DOHH2 (cell line): ENCODE measurements around the gene ABHD13.

ENCODE experiments used
- H3F3A ChIP-seq: fragments of 200-600 bp; sonication (generic), shearing (Covaris generic); 2 replicates; pipeline ENCODE4 v1.6.0; 2016; ENCODE audit warnings: antibody characterized with exemption, mild to moderate bottlenecking; ENCODE audit not compliant: control insufficient read depth, insufficient read depth
- H3K27ac ChIP-seq: fragments of 200-600 bp; sonication (generic); 2 replicates; pipeline ENCODE4 v1.5.1; 2014; ENCODE audit warnings: low read depth, mild to moderate bottlenecking, low read length, moderate library complexity
- H3K27me3 ChIP-seq: fragments of 200-600 bp; sonication (generic); 2 replicates; pipeline ENCODE4 v1.6.1; 2014; ENCODE audit warnings: mild to moderate bottlenecking, low read length, mixed read lengths; ENCODE audit not compliant: control insufficient read depth
- H3K36me3 ChIP-seq: fragments of 200-600 bp; sonication (generic); 2 replicates; pipeline ENCODE4 v1.6.1; 2014; ENCODE audit warnings: mild to moderate bottlenecking, low read length, moderate library complexity, mixed read lengths; ENCODE audit not compliant: control insufficient read depth
- H3K4me1 ChIP-seq: fragments of 200-600 bp; sonication (generic); 2 replicates; pipeline ENCODE4 v1.6.1; 2014; ENCODE audit warnings: mild to moderate bottlenecking, low read length, mixed read lengths; ENCODE audit not compliant: control insufficient read depth
- H3K4me2 ChIP-seq: fragments of 200-600 bp; sonication (generic); 2 replicates; pipeline ENCODE4 v1.6.0; 2014; ENCODE audit warnings: mild to moderate bottlenecking, low read length, moderate library complexity
- H3K4me3 ChIP-seq: fragments of 200-600 bp; sonication (generic); 2 replicates; pipeline ENCODE4 v1.5.1; 2014; ENCODE audit warnings: mild to moderate bottlenecking, low read length, mixed read lengths
- H3K79me2 ChIP-seq: fragments of 200-600 bp; sonication (generic); 2 replicates; pipeline ENCODE4 v1.6.1; 2014; ENCODE audit warnings: mild to moderate bottlenecking, low read length, mixed read lengths; ENCODE audit not compliant: control insufficient read depth
- H3K9me2 ChIP-seq: fragments of 200-600 bp; sonication (generic); replicated peaks from 2 replicates; pipeline ENCODE4 v1.6.1; 2014; ENCODE audit warnings: mild to moderate bottlenecking, low read length, mixed read lengths; ENCODE audit not compliant: control insufficient read depth
- H3K9me3 ChIP-seq: fragments of 200-600 bp; sonication (generic); 2 replicates; pipeline ENCODE4 v1.6.1; 2014; ENCODE audit warnings: antibody characterized with exemption, low read length, mixed read lengths; ENCODE audit not compliant: control insufficient read depth, insufficient read depth
- H4K20me1 ChIP-seq: fragments of 200-600 bp; sonication (generic); 2 replicates; pipeline ENCODE4 v1.6.0; 2014; ENCODE audit warnings: low read depth, mild to moderate bottlenecking, antibody characterized with exemption, low read length, moderate library complexity; ENCODE audit not compliant: control insufficient read depth, insufficient read depth
- EZH2phosphoT487 ChIP-seq: fragments of 200-600 bp; sonication (generic); IDR thresholded peaks from 2 replicates; pipeline ENCODE4 v1.6.1; 2017; ENCODE audit warnings: borderline replicate concordance, mild to moderate bottlenecking, antibody characterized with exemption, low read length, moderate library complexity, mixed read lengths
- TF ChIP-seq, protein P1 (sequence below): fragments of 200-600 bp; sonication (generic); IDR thresholded peaks from one replicate; pipeline ENCODE4 v1.5.1; 2014; ENCODE audit warnings: antibody characterized with exemption, mild to moderate bottlenecking, low read depth, low read length; ENCODE audit not compliant: poor library complexity, severe bottlenecking

The ABHD13 gene

DNA sequence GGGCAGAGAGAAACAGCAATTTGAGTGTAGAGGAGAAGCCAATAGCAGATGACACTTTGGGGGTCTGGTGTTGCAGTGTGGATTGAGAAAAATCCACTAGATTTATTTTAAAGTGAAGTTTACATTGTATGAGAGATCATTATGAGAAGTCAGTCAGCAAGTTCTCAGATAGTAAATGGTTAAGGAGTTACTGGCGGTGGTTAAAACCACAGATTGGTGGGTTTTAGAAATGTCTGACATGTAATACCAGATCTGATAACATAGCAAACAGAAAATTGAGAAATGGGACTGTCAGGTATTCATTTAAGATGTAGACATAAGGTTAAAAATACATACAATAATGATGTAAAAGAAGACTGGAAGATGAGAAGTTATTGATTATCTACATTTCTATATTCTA lies 7.2 kb downstream of the ABHD13 start:
- no peaks in the 10 kb centered on the region for H3F3A ChIP-seq
- no peaks in the 10 kb centered on the region for H3K9me3 ChIP-seq
- H3K4me3 ChIP-seq, result no peak overlapping the region
- H4K20me1 ChIP-seq, result peaks cover 19% of the 10 kb centered on the region
- TF ChIP-seq EZH2phosphoT487, result no peak
- TF ChIP-seq, protein P1, sequence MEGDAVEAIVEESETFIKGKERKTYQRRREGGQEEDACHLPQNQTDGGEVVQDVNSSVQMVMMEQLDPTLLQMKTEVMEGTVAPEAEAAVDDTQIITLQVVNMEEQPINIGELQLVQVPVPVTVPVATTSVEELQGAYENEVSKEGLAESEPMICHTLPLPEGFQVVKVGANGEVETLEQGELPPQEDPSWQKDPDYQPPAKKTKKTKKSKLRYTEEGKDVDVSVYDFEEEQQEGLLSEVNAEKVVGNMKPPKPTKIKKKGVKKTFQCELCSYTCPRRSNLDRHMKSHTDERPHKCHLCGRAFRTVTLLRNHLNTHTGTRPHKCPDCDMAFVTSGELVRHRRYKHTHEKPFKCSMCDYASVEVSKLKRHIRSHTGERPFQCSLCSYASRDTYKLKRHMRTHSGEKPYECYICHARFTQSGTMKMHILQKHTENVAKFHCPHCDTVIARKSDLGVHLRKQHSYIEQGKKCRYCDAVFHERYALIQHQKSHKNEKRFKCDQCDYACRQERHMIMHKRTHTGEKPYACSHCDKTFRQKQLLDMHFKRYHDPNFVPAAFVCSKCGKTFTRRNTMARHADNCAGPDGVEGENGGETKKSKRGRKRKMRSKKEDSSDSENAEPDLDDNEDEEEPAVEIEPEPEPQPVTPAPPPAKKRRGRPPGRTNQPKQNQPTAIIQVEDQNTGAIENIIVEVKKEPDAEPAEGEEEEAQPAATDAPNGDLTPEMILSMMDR, result no peak
- H3K9me2 ChIP-seq, result no peaks in the 10 kb centered on the region
- H3K4me1 ChIP-seq, result 0 out of 2 replicates have a peak, but pooled peaks cover 9% of the 10 kb centered on the region
- H3K27me3 ChIP-seq, result no peaks in the 10 kb centered on the region
- H3K79me2 ChIP-seq, result peaks cover 84% of the 10 kb centered on the region
- peaks cover 19% of the 10 kb centered on the region for H3K36me3 ChIP-seq
- H3K4me2 ChIP-seq, result no peak overlapping the region
- no peak overlapping the region for H3K27ac ChIP-seq

- Histone ChIP-seq H3F3A (no peaks in the 10 kb centered on the region), H3K79me2 (peaks cover 81% of the 10 kb centered on the region)
These were observed 8.0 kb downstream of the ABHD13 start for GRCh38 chr13:108226184-108226583.

DNA sequence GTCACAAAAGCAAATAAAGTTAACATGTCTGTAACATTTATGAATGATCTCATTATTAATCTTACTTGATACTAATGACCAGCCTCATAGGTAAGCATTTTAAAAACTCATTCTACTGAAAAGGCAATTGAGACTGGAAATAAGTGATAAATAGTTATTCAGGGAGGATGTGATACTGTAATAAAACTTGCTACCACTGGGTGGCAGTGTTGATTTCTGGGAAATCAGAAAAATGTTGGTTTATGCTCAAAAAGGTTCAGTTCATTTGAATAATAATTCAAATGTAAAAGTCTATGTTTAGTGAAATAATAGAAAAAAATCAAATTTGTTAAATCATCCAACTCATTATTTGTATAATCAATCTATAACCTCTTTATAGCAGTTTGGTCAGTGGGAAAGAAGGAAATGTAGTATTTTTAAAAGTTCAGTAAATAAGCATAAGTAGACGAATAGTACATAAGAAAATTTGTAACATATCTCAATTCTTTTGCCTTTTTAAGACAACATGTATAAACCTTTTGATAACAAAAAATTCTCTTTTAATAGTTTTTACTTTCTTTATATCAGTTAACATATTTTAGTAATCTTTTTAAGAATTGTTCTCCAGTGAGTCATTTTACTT lies 9.6 kb downstream of the ABHD13 start:
- H3K9me3 ChIP-seq, result no peaks in the 10 kb centered on the region
- H3K4me3 ChIP-seq, result no peak overlapping the region
- H3K9me2 ChIP-seq, result no peaks in the 10 kb centered on the region
- H3K4me1 ChIP-seq, result peaks cover 17% of the 10 kb centered on the region
- peaks cover 17% of the 10 kb centered on the region for H3K36me3 ChIP-seq
- no peaks in the 10 kb centered on the region for H3K27me3 ChIP-seq
- no peaks in the 10 kb centered on the region for H3F3A ChIP-seq
- no peak overlapping the region for H3K27ac ChIP-seq
- TF ChIP-seq EZH2phosphoT487, result no peak
- TF ChIP-seq, protein P1, result peak; percentile 76
- peaks cover 73% of the 10 kb centered on the region for H3K79me2 ChIP-seq
- peaks cover 13% of the 10 kb centered on the region for H4K20me1 ChIP-seq
- H3K4me2 ChIP-seq, result no peak overlapping the region

More at GRCh38 chr13:108226184-108226583, 8.0 kb downstream of the ABHD13 start:
- peaks cover 8% of the 10 kb centered on the region; the same call in 1 of the 2 replicates for H3K4me1 ChIP-seq
- peaks cover 15% of the 10 kb centered on the region for H4K20me1 ChIP-seq
- no peak overlapping the region for H3K4me2 ChIP-seq
- no peaks in the 10 kb centered on the region for H3K9me3 ChIP-seq
- H3K4me3 ChIP-seq, result no peak overlapping the region
- no peak overlapping the region for H3K27ac ChIP-seq
- H3K9me2 ChIP-seq, result no peaks in the 10 kb centered on the region
- TF ChIP-seq, protein P1, result peak; percentile 10
- no peak for TF ChIP-seq EZH2phosphoT487
- no peaks in the 10 kb centered on the region for H3K27me3 ChIP-seq
- peaks cover 18% of the 10 kb centered on the region for H3K36me3 ChIP-seq
